CD4-positive, CD25-positive, alpha-beta regulatory T cell (primary cell): ENCODE results near the gene NGDN. TPM values are rescaled to one million over a fixed set of nuclear protein-coding genes. Genes with fewer than 3 reads are reported as not detected.

Source experiments
- ATAC-seq, 2 donors: fragments of 150-1000 bp; cut with Tn5 transposase; one replicate each; pipeline ENCODE4 v1.10.0; 2021; ENCODE audit warnings: low read depth in 2 of 2, moderate number of reproducible peaks in 2 of 2, moderate library complexity in 1 of 2
- DNase-seq, 3 donors: peaks; one replicate each; pipeline versions ENCODE4 v3.0.0 to v3.0.0-alpha.2; 2012 to 2022; ENCODE audit warnings: mixed read lengths in 1 of 3
- H3K27ac ChIP-seq: one replicate; pipeline ENCODE4 v1.7.0; 2013; ENCODE audit warnings: mild to moderate bottlenecking, low read length; ENCODE audit not compliant: insufficient read depth, poor library complexity, severe bottlenecking
- H3K27me3 ChIP-seq: one replicate; pipeline ENCODE4 v1.7.0; 2013; ENCODE audit warnings: low read length; ENCODE audit not compliant: control insufficient read depth, insufficient read depth
- H3K36me3 ChIP-seq: one replicate; pipeline ENCODE4 v1.7.0; 2013; ENCODE audit warnings: mild to moderate bottlenecking, low read length, moderate library complexity; ENCODE audit not compliant: control insufficient read depth, insufficient read depth
- H3K4me1 ChIP-seq: 2 replicates; pipeline ENCODE4 v1.7.0; 2013; ENCODE audit warnings: mild to moderate bottlenecking, low read length; ENCODE audit not compliant: insufficient read depth, control insufficient read depth, poor library complexity, severe bottlenecking
- H3K4me3 ChIP-seq: one replicate; pipeline ENCODE4 v1.7.0; 2013; ENCODE audit warnings: low read depth, mild to moderate bottlenecking, low read length, moderate library complexity
- H3K9me3 ChIP-seq, 2 experiments: 1 replicate in 1 of 2; 2 replicates in 1 of 2; pipeline ENCODE4 v1.7.0; 2013; ENCODE audit warnings: low read length in 2 of 2, mild to moderate bottlenecking in 1 of 2, moderate library complexity in 1 of 2; ENCODE audit not compliant: control insufficient read depth in 2 of 2
- H3K27ac Mint-ChIP-seq, 3 donors: one replicate each; pipeline ENCODE4 v1.8.0; 2020 to 2022; ENCODE audit warnings: mild to moderate bottlenecking in 3 of 3, mixed read lengths in 3 of 3, moderate library complexity in 2 of 3
- H3K27me3 Mint-ChIP-seq: one replicate; pipeline ENCODE4 v1.8.0; 2022; ENCODE audit warnings: mild to moderate bottlenecking, mixed read lengths
- H3K36me3 Mint-ChIP-seq: one replicate; pipeline ENCODE4 v1.8.0; 2020; ENCODE audit warnings: mixed read lengths
- H3K4me1 Mint-ChIP-seq, 4 donors: one replicate each; pipeline ENCODE4 v1.8.0; 2020 to 2022; ENCODE audit warnings: mixed read lengths in 4 of 4, mild to moderate bottlenecking in 1 of 4
- H3K4me3 Mint-ChIP-seq, 4 donors: one replicate each; pipeline ENCODE4 v1.8.0; 2020 to 2022; ENCODE audit warnings: mild to moderate bottlenecking in 4 of 4, mixed read lengths in 4 of 4, moderate library complexity in 3 of 4
- H3K9me3 Mint-ChIP-seq, 7 donors: one replicate each; pipeline ENCODE4 v1.8.0; 2020 to 2022; ENCODE audit warnings: mixed read lengths in 7 of 7, mild to moderate bottlenecking in 3 of 7, moderate library complexity in 2 of 7
- polyA plus RNA-seq, 4 donors: library from polyadenylated mRNA; unstranded; fragments of 300-500 nt; fragmentation: Illumina TruSeq; gene quantifications; one replicate each; pipeline ENCODE4 v1.2.3, GENCODE V29; 2021
- total RNA-seq: library from RNA; stranded (reverse); gene quantifications from one replicate; pipeline ENCODE4 v1.2.3, GENCODE V29; 2022

Gene NGDN
- total and polyA plus RNA-seq, 5 donors from 2014 or later, result 77.1 to 102 (median 85.6) TPM

DNA sequence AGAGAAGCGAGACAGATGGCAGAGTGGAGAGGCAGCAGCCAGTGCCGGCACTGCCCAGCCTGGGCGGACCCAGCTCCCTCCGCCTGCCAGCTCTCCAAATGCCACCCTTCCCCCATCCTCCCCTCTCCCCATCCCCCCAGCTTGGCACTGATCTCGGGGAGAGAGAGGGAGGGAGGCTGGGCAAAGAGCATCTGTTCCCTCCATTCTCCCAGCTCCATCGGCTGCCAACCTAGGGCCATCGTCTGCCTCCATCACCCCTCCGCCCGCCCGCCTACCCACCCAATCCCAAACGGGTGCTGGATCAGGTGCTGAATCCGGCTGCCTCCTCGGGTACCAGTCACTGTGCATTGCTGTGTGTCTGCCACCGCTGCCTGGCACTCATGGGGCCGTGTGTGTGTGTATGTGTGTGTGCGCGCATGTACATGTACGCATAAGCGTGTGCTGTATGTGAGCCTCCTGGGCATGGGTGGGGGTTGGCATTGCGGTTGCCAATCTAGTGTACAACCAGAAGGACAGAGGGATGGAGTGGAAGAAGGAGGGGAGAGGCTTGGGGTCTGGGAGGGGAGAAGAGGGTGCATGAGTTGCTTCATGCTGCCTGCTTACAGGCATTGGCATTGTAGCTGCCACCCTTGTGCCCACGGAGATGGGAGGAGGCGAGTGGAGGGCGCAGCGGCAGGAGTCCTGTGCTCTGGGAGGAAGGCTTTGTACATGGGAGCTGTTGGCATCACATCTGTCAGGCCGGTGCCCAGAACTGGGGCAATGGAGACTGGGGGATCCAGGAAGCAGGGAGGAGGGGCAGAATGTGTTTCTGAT lies 43.7 kb downstream of the NGDN start:
- H3K36me3 Mint-ChIP-seq, result peaks cover 14% of the 10 kb centered on the region
- peak overlapping the region in 1 of 3 donors; percentile 59 for H3K27ac Mint-ChIP-seq
- Histone ChIP-seq H3K4me3 (no peak overlapping the region), H3K9me3 (no peaks in the 10 kb centered on the region), H3K27ac (no peak overlapping the region), H3K36me3 (no peaks in the 10 kb centered on the region), H3K27me3 (no peaks in the 10 kb centered on the region), H3K4me1 (no peaks in the 10 kb centered on the region)
- DNase-seq, result no peak
- H3K4me1 Mint-ChIP-seq, result peaks cover 0 to 15% (median 3%) of the 10 kb centered on the region in 4 donors
- no peak for ATAC-seq
- H3K9me3 Mint-ChIP-seq, result no peaks in the 10 kb centered on the region
- peak overlapping the region in 1 of 4 donors; percentile 43 for H3K4me3 Mint-ChIP-seq
- peaks cover 4% of the 10 kb centered on the region for H3K27me3 Mint-ChIP-seq

DNA sequence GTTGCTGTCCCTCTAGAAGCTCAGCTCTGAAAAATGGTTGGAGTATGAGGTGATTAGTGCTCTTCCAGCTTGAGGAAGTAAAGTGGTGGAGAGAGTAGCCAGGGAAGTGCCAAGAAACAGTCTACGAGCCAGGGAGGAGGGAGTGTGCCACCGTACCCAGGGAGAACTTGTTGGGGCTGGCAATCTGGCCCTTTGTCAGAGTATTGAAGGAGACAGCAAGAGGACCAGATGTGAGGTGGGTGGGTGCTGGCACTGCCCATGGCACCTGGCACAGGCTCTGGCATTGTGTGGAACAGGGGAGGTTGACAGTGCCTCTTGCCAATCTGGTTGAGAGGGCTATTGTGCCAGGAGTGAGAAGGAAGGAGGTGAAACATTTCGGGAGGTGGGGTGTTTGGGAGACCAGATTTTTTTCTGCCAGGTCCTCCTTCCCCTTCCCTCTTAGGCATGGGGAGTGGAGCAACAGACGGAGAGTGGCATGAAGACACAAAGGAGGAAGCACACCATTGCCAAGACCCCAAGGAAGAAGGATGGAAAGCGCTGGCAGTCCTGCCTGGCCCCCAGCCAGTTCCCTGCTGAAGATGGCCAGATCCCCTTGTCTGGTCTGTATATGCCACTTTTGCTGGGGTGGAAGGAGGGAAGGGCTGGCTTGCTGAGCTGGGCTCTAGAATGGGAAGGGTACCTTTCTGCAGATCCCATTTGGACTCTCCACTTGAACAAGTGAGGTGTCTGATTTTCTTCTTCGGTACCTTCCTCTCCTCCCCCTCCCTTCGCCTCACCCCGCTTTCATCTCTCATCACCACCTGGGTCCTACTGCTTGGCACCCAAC lies 44.5 kb downstream of the NGDN start:
- H3K27ac Mint-ChIP-seq, result no peak overlapping the region
- peaks cover 4% of the 10 kb centered on the region for H3K27me3 Mint-ChIP-seq
- H3K9me3 Mint-ChIP-seq, result no peaks in the 10 kb centered on the region
- Histone ChIP-seq H3K4me1 (no peaks in the 10 kb centered on the region), H3K4me3 (no peak overlapping the region), H3K27me3 (no peaks in the 10 kb centered on the region), H3K27ac (no peak overlapping the region), H3K36me3 (no peaks in the 10 kb centered on the region), H3K9me3 (no peaks in the 10 kb centered on the region)
- H3K4me1 Mint-ChIP-seq, result peaks cover 0 to 15% (median 3%) of the 10 kb centered on the region in 4 donors
- peaks cover 14% of the 10 kb centered on the region for H3K36me3 Mint-ChIP-seq
- no peak for DNase-seq
- no peak overlapping the region for H3K4me3 Mint-ChIP-seq
- no peak for ATAC-seq

DNA sequence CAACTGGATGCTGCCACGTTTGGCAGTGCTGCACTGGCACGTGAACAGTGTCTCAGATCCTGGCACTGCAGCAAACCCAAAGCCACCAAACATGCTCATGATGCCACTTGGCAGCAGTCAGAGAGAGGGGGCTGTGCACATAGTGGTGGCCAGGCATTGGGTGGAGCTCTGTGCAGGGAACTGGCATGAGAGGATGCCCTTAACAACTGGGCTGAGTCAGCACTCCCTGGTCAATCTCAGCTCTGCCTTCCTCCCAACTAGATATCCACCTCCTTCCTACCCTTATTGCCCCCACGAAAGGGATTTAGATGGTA lies 45.1 kb downstream of the NGDN start:
- H3K4me3 ChIP-seq, result no peak overlapping the region
- H3K4me1 Mint-ChIP-seq, result peaks cover 0 to 15% (median 3%) of the 10 kb centered on the region in 4 donors
- ATAC-seq (no peak), DNase-seq (no peak)
- H3K27me3 ChIP-seq, result no peaks in the 10 kb centered on the region
- H3K27ac Mint-ChIP-seq, result no peak overlapping the region
- H3K4me3 Mint-ChIP-seq, result no peak overlapping the region
- H3K36me3 ChIP-seq, result no peaks in the 10 kb centered on the region
- H3K36me3 Mint-ChIP-seq, result peaks cover 16% of the 10 kb centered on the region
- H3K27ac ChIP-seq, result no peak overlapping the region
- H3K27me3 Mint-ChIP-seq, result peaks cover 4% of the 10 kb centered on the region
- no peaks in the 10 kb centered on the region for H3K4me1 ChIP-seq
- no peaks in the 10 kb centered on the region for H3K9me3 ChIP-seq
- H3K9me3 Mint-ChIP-seq, result no peaks in the 10 kb centered on the region

DNA sequence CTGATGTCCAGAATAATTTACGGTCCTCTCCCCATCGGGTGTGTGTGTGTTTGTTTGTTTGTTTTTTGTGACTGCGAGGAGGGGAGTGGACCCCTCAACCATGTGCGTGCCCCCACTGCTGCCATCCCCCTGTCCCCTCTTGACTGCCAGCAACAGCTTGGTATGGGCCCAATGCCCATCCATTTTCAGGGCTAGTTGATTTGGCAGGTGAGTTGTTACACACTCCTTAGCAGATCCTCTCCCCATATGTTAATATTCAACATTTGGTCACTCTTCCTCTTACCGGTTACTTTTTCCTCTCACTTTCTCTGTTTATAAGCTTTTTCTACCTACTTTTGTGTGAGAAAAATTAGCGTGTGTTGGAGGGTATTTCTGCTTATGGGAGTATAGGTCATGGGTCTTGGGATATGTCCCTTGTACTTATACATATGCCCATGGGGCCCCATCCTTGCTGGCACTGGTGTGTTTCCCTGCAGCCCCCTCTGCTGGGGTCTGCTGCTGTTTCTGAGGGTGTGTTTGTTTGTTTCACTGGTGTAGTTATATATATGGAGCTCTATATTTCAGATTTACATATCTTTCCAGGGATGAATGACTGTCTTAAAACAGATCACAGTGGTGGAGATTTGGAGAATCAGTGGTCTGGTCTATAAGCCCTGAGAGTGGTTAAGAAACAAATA lies 48.3 kb downstream of the NGDN start:
- no peak for DNase-seq
- H3K4me1 ChIP-seq, result no peaks in the 10 kb centered on the region
- ATAC-seq, result no peak
- Mint-ChIP-seq H3K27ac (no peak overlapping the region), H3K9me3 (no peaks in the 10 kb centered on the region), H3K36me3 (peaks cover 9% of the 10 kb centered on the region), H3K4me3 (no peak overlapping the region), H3K4me1 (peaks cover 0 to 3% (median 0%) of the 10 kb centered on the region in 4 donors), H3K27me3 (no peaks in the 10 kb centered on the region)
- no peaks in the 10 kb centered on the region for H3K9me3 ChIP-seq
- H3K27ac ChIP-seq, result no peak overlapping the region
- no peak overlapping the region for H3K4me3 ChIP-seq
- H3K27me3 ChIP-seq, result no peaks in the 10 kb centered on the region
- H3K36me3 ChIP-seq, result no peaks in the 10 kb centered on the region

DNA sequence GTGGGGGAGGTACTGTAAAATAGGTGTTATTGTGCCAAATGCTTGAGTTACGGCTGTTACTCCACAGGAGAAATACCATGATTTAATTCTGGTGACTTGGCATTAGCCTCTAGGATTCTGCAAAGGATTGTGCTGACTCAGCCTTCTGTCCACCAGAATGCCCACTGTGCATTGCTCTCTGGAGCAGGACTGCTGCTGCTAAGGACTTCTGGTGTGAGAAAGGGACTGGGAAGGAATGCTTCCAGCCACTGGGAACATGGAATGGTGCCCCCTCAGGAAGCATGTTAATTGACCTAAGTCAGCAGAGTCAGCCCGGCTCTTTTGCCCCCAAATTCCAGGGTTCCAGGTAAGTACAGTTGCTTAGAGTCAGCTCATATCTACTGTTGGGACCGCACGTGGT lies 49.2 kb downstream of the NGDN start:
- H3K27me3 Mint-ChIP-seq, result no peaks in the 10 kb centered on the region
- DNase-seq (no peak), ATAC-seq (no peak)
- Histone ChIP-seq H3K27ac (no peak overlapping the region), H3K27me3 (no peaks in the 10 kb centered on the region), H3K9me3 (no peaks in the 10 kb centered on the region), H3K4me1 (no peaks in the 10 kb centered on the region), H3K4me3 (no peak overlapping the region), H3K36me3 (no peaks in the 10 kb centered on the region)
- H3K9me3 Mint-ChIP-seq, result no peaks in the 10 kb centered on the region
- H3K4me1 Mint-ChIP-seq, result no peaks in the 10 kb centered on the region
- no peak overlapping the region for H3K4me3 Mint-ChIP-seq
- H3K27ac Mint-ChIP-seq, result no peak overlapping the region
- H3K36me3 Mint-ChIP-seq, result peaks cover 8% of the 10 kb centered on the region

DNA sequence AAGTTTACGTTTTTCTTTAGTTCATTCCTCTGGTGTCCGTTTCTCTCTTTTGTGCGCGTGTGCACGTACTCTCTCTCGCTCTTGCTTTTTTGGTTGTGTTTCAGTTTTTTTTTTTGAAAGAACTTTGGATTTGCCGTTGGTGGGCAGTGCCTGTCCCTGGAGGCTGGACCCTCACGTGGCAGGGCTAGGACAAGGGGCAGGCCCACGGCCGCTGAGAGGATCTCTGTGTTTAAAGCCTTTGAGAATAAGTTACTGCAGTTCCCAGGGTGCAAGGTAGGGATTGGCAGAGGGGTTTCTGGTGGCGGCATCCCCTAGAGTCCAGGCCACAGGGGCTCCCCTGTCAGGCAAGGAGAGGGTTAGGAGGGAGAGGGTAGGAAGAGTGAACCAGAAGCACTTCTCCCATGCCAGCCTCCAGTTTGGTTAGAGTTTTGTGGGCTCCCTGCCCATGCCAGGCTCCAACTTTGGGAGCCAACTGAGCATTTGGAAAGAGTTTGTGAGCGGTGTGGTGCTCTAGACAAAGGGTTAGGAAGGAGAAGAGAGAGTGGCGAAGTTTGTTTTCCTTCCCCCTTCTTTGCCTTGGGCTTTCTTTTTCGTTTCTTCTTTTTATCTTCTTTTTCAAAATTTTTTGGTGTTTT lies 51.5 kb downstream of the NGDN start:
- H3K9me3 ChIP-seq, result no peaks in the 10 kb centered on the region
- peak overlapping the region in 1 of 3 donors; percentile 11 for H3K27ac Mint-ChIP-seq
- no peaks in the 10 kb centered on the region for H3K27me3 Mint-ChIP-seq
- no peak overlapping the region for H3K27ac ChIP-seq
- DNase-seq (no peak), ATAC-seq (no peak)
- peaks cover 5% of the 10 kb centered on the region for H3K36me3 Mint-ChIP-seq
- H3K4me3 ChIP-seq, result no peak overlapping the region
- H3K4me1 ChIP-seq, result no peaks in the 10 kb centered on the region
- no peaks in the 10 kb centered on the region for H3K4me1 Mint-ChIP-seq
- no peaks in the 10 kb centered on the region for H3K36me3 ChIP-seq
- H3K9me3 Mint-ChIP-seq, result no peaks in the 10 kb centered on the region
- H3K27me3 ChIP-seq, result no peaks in the 10 kb centered on the region
- H3K4me3 Mint-ChIP-seq, result peak overlapping the region in 1 of 4 donors; percentile 10

DNA sequence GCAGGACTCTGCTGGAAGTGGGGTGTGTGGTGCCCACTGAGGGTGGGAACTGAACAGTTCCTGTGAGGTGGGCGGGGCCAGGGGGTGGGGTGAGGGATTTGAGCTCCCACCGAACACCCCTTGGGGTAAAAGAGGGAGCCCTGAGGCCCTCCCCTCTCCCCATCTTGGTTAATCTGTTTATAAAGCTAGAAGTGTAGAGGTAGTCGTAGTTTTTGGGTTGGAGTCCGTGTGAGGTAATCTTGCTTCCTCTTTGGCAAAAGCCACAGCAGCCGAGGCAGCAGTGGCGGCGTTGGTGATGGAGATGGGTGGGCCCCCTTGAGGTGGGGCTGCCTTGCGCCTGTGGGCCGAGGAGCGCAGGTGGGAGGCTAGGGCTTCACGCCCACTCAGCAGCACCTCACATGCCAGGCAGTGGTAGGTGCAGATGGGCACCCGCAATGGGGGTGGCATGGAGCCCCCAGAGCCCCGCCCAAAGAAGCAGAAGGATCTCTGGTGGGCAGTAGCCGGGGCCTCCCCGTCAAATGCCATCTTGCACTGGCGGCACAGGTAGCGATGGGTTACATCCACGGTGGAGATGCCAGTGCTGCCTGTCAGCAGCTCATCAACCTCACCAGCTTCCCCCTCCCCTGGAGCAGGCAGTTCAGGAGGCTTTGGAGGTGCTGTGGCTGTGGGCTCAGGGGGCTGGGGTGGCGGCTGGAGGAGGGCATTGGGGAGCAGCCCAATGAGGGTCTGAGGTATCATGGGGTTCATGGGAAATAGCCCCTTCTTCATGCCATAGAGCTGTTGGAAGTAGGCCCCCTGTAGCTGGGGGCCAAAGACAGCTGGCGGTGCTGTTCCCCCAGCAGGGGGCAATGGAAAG lies 52.5 kb downstream of the NGDN start:
- H3K27me3 Mint-ChIP-seq, result no peaks in the 10 kb centered on the region
- Histone ChIP-seq H3K9me3 (no peaks in the 10 kb centered on the region), H3K27me3 (no peaks in the 10 kb centered on the region), H3K27ac (no peak overlapping the region), H3K4me3 (no peak overlapping the region), H3K36me3 (no peaks in the 10 kb centered on the region), H3K4me1 (no peaks in the 10 kb centered on the region)
- H3K4me1 Mint-ChIP-seq, result no peaks in the 10 kb centered on the region
- DNase-seq, result no peak
- H3K27ac Mint-ChIP-seq, result peak overlapping the region in 1 of 3 donors; percentile 14
- no peaks in the 10 kb centered on the region for H3K9me3 Mint-ChIP-seq
- no peak for ATAC-seq
- H3K36me3 Mint-ChIP-seq, result peaks cover 5% of the 10 kb centered on the region
- H3K4me3 Mint-ChIP-seq, result no peak overlapping the region
